Effector memory CD4-positive, alpha-beta T cell (primary cell): ENCODE measurements around the gene CAMTA1.

Experiments
- DNase-seq, 3 donors: peaks; one replicate each; pipeline ENCODE4 v3.0.0-alpha.2; 2020
- H3K27ac ChIP-seq: 2 replicates; pipeline ENCODE4 v1.7.0; 2013; ENCODE audit warnings: mild to moderate bottlenecking, low read length, moderate library complexity; ENCODE audit not compliant: insufficient read depth, poor library complexity, severe bottlenecking
- H3K27me3 ChIP-seq: replicated peaks from 2 replicates; pipeline ENCODE4 v1.7.0; 2013; ENCODE audit warnings: mild to moderate bottlenecking, low read length; ENCODE audit not compliant: insufficient read depth, control insufficient read depth, poor library complexity, severe bottlenecking
- H3K36me3 ChIP-seq: 2 replicates; pipeline ENCODE4 v1.7.0; 2013; ENCODE audit warnings: mild to moderate bottlenecking, low read length, moderate library complexity; ENCODE audit not compliant: control insufficient read depth, insufficient read depth
- H3K4me1 ChIP-seq: 2 replicates; pipeline ENCODE4 v1.7.0; 2013; ENCODE audit warnings: low read length, mild to moderate bottlenecking; ENCODE audit not compliant: control insufficient read depth, insufficient read depth, poor library complexity, severe bottlenecking
- H3K4me3 ChIP-seq: 2 replicates; pipeline ENCODE4 v1.7.0; 2013; ENCODE audit warnings: low read length, low read depth, mild to moderate bottlenecking; ENCODE audit not compliant: insufficient read depth, poor library complexity, severe bottlenecking
- H3K9me3 ChIP-seq: 2 replicates; pipeline ENCODE4 v1.7.0; 2013; ENCODE audit warnings: mild to moderate bottlenecking, low read length, moderate library complexity; ENCODE audit not compliant: control insufficient read depth

Gene CAMTA1

GRCh38 chr1:7011826-7012225, 226.6 kb downstream of the CAMTA1 start:
- Histone ChIP-seq H3K4me1 (no peaks in the 10 kb centered on the region), H3K9me3 (no peaks in the 10 kb centered on the region), H3K27me3 (no peaks in the 10 kb centered on the region), H3K36me3 (no peaks in the 10 kb centered on the region), H3K27ac (no peak overlapping the region), H3K4me3 (no peak overlapping the region)
- DNase-seq, result no peak

GRCh38 chr1:7012461-7012924, 227.2 kb downstream of the CAMTA1 start:
- Histone ChIP-seq H3K27ac (no peak overlapping the region), H3K4me1 (no peaks in the 10 kb centered on the region), H3K4me3 (no peak overlapping the region), H3K27me3 (no peaks in the 10 kb centered on the region), H3K36me3 (no peaks in the 10 kb centered on the region), H3K9me3 (no peaks in the 10 kb centered on the region)
- no peak for DNase-seq

DNA sequence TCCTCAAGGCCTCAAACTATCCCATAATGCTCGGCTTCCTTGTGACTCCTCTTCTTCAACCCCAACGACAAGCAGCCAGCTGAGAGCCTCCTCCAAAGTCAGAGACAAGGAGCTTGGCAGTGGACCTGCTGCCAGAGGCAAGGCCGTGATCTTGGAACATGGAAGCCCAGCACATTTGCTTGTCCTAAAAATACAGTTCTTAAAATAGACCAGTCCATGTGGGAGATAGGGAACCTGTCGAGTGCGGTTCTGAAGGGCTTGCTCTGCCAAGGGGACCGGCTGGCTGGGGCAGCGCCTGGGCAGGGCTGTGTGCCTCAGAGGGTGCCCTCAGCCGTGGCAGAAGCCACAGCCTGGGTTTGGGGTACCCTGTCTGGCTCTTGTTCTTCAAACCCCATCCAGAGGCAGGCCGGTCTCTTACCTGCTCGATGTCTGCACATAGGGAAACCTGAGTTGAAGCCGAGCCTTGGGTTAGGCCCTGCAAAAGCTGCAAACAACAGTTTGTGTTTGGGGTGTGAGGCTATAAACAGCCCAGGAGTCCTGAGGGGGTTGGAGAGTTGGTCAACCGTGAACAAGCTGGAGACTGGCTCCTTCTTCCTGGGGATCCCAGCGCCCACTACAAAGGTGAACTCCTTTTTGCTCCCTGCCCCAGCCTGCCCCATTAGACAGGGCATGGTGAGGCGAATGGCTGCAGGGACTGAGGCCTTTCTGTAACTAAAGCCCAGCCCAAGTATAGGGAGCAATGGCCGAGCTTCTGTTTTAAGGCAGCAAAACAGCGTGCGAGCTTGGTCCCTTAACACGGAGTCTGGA, 228.8 kb downstream of the CAMTA1 start:
- no peaks in the 10 kb centered on the region for H3K27me3 ChIP-seq
- no peaks in the 10 kb centered on the region for H3K36me3 ChIP-seq
- H3K4me1 ChIP-seq, result no peaks in the 10 kb centered on the region
- no peaks in the 10 kb centered on the region for H3K9me3 ChIP-seq
- DNase-seq, result no peak
- no peak overlapping the region for H3K27ac ChIP-seq
- H3K4me3 ChIP-seq, result no peak overlapping the region

DNA sequence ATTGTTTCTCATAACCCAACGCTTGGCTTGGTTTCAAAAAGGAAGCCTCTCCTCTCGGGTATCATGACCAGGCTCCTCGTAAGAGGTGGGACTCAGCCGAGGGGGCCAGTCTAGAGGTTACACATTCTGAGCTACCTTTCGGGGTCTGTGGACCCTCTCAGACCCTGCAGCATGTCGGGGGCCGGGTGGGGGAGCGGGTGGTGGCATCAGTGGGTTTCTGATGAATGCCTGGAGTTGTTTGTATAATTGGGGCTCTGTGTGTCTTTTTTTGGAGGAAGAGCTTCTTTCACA, 229.3 kb downstream of the CAMTA1 start:
- Histone ChIP-seq H3K9me3 (no peaks in the 10 kb centered on the region), H3K4me1 (no peaks in the 10 kb centered on the region), H3K36me3 (no peaks in the 10 kb centered on the region), H3K27me3 (no peaks in the 10 kb centered on the region), H3K4me3 (no peak overlapping the region), H3K27ac (no peak overlapping the region)
- no peak for DNase-seq

- Histone ChIP-seq H3K4me1 (no peaks in the 10 kb centered on the region), H3K27ac (no peak overlapping the region), H3K27me3 (no peaks in the 10 kb centered on the region), H3K9me3 (no peaks in the 10 kb centered on the region), H3K4me3 (no peak overlapping the region), H3K36me3 (no peaks in the 10 kb centered on the region)
- no peak for DNase-seq
Measured at GRCh38 chr1:7015022-7015421, 229.8 kb downstream of the CAMTA1 start.

GRCh38 chr1:7018351-7018750, 233.1 kb downstream of the CAMTA1 start:
- no peaks in the 10 kb centered on the region for H3K4me1 ChIP-seq
- no peak overlapping the region for H3K27ac ChIP-seq
- no peak for DNase-seq
- H3K36me3 ChIP-seq, result no peaks in the 10 kb centered on the region
- no peaks in the 10 kb centered on the region for H3K9me3 ChIP-seq
- H3K4me3 ChIP-seq, result no peak overlapping the region
- no peaks in the 10 kb centered on the region for H3K27me3 ChIP-seq

GRCh38 chr1:7018826-7019225, 233.6 kb downstream of the CAMTA1 start:
- DNase-seq, result no peak
- Histone ChIP-seq H3K4me3 (no peak overlapping the region), H3K27ac (no peak overlapping the region), H3K9me3 (no peaks in the 10 kb centered on the region), H3K4me1 (no peaks in the 10 kb centered on the region), H3K36me3 (no peaks in the 10 kb centered on the region), H3K27me3 (no peaks in the 10 kb centered on the region)

DNA sequence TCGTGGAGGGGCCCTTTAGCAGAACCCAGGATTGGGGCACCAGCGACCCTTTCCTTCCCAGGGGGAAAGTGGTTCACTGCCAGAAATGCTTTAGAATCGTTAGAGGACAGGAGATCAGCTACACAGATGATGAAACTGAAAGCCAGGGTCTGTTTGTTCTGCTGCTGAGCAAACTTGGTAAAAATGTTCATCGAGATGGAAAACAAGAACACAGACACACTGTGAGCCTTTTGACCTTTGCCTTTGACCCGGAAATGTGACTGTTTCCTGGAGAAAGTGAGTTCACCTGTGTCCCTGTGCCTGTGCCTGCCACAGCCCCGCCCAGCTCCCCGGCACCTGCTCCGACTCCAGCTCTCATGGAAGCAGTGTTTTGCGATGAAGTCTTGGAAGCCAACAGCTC, 234.3 kb downstream of the CAMTA1 start:
- H3K27ac ChIP-seq, result no peak overlapping the region
- no peak overlapping the region for H3K4me3 ChIP-seq
- H3K4me1 ChIP-seq, result no peaks in the 10 kb centered on the region
- DNase-seq, result no peak
- no peaks in the 10 kb centered on the region for H3K36me3 ChIP-seq
- no peaks in the 10 kb centered on the region for H3K9me3 ChIP-seq
- no peaks in the 10 kb centered on the region for H3K27me3 ChIP-seq

- H3K9me3 ChIP-seq, result no peaks in the 10 kb centered on the region
- no peak overlapping the region for H3K27ac ChIP-seq
- no peak overlapping the region for H3K4me3 ChIP-seq
- no peaks in the 10 kb centered on the region for H3K36me3 ChIP-seq
- DNase-seq, result no peak
- no peaks in the 10 kb centered on the region for H3K4me1 ChIP-seq
- H3K27me3 ChIP-seq, result no peaks in the 10 kb centered on the region
Measured at GRCh38 chr1:7022058-7022457, 236.8 kb downstream of the CAMTA1 start.

DNA sequence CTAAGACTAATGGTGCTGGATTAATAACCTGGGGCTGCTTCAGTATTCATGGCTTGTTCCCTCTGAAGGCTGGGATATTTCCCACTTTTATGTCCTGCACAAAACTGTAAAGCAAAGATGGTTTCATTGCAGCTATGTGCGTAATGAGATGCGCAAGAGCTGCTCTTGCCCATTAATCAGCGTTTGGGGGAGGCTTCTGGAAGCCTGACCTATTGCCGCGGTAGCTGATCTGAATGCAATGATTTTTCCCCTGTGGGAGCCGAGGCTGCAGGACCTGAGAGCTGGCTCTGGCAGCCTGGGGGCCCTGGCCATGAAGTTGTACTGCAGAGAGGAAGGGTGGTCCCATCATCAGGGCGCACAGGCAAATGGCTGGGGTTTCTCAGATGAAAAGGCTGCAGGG, 239.8 kb downstream of the CAMTA1 start:
- Histone ChIP-seq H3K36me3 (no peaks in the 10 kb centered on the region), H3K4me3 (no peak overlapping the region), H3K9me3 (no peaks in the 10 kb centered on the region), H3K4me1 (no peaks in the 10 kb centered on the region), H3K27me3 (no peaks in the 10 kb centered on the region), H3K27ac (no peak overlapping the region)
- no peak for DNase-seq
